H1 (cell line): Measurements from ENCODE around the gene DCBLD1. TPM values are rescaled to one million over a fixed set of nuclear protein-coding genes. Genes with fewer than 3 reads are reported as not detected.

Experiments used
- CTCF ChIA-PET: fragments of 300-600 bp; sonication (Branson Sonifier 250); formaldehyde crosslinking; loops from one replicate; lab custom pipeline; 2021; ENCODE audit not compliant: partially characterized antibody; lab: Charles Lee
- POLR2A ChIA-PET: fragments of 300-600 bp; sonication (Branson Sonifier 250); formaldehyde crosslinking; loops from one replicate; lab custom pipeline; 2021; ENCODE audit warnings: inconsistent platforms; ENCODE audit not compliant: partially characterized antibody; lab: Charles Lee
- DNase-seq, 2 experiments: peaks; one replicate each; pipeline versions ENCODE4 v3.0.0 to v3.0.0-alpha.2; 2010 to 2022; ENCODE audit warnings: low spot score in 2 of 2, low read depth in 1 of 2, mixed read lengths in 1 of 2
- FAIRE-seq: peaks from 2 replicates; lab custom pipeline; 2011; peaks lifted over from hg19 to GRCh38; lab: Jason Lieb, UNC
- H2AFZ ChIP-seq: 2 replicates; pipeline ENCODE4 v1.8.1; 2012; ENCODE audit warnings: low read length, inconsistent platforms
- H2AK5ac ChIP-seq: 2 replicates; pipeline ENCODE4 v1.6.1; 2013; ENCODE audit warnings: low read depth, low read length
- H2BK120ac ChIP-seq: replicated peaks from 2 replicates; pipeline ENCODE3; 2013; ENCODE audit warnings: low read depth, low read length, inconsistent platforms
- H2BK12ac ChIP-seq: 2 replicates; pipeline ENCODE4 v1.6.1; 2013; ENCODE audit warnings: low read depth, low read length
- H2BK15ac ChIP-seq: 2 replicates; pipeline ENCODE4 v1.6.1; 2013; ENCODE audit warnings: low read length
- H2BK20ac ChIP-seq: 2 replicates; pipeline ENCODE4 v1.6.1; 2013; ENCODE audit warnings: low read length
- H2BK5ac ChIP-seq: 2 replicates; pipeline ENCODE4 v1.6.1; 2013; ENCODE audit warnings: low read depth, low read length
- H3K14ac ChIP-seq: 2 replicates; pipeline ENCODE4 v1.6.1; 2013; ENCODE audit warnings: inconsistent platforms; ENCODE audit not compliant: insufficient read length
- H3K18ac ChIP-seq: 2 replicates; pipeline ENCODE4 v1.6.1; 2013; ENCODE audit warnings: low read length; ENCODE audit errors: extremely low read depth
- H3K23ac ChIP-seq: 2 replicates; pipeline ENCODE4 v1.6.1; 2013; ENCODE audit warnings: inconsistent platforms; ENCODE audit not compliant: insufficient read length
- H3K23me2 ChIP-seq: 2 replicates; pipeline ENCODE4 v1.6.1; 2013; ENCODE audit warnings: low read depth, low read length
- H3K27ac ChIP-seq: 2 replicates; pipeline ENCODE4 v1.6.1; 2011; ENCODE audit warnings: low read depth, low read length, inconsistent platforms
- H3K27me3 ChIP-seq, 4 experiments: replicated peaks in 1 of 4; 1 replicate in 1 of 4; 2 replicates in 3 of 4; pipeline versions ENCODE4 v1.6.1 to v1.8.1; 2011 to 2013; ENCODE audit warnings: low read length in 3 of 4, mild to moderate bottlenecking in 3 of 4, inconsistent platforms in 2 of 4, mixed read lengths in 2 of 4, moderate library complexity in 1 of 4; ENCODE audit not compliant: control insufficient read depth in 3 of 4, insufficient read depth in 3 of 4; ENCODE audit errors: extremely low read depth in 1 of 4
- H3K36me3 ChIP-seq, 4 experiments: 2 replicates each; pipeline versions ENCODE4 v1.6.1 to v1.8.1; 2011 to 2013; ENCODE audit warnings: mild to moderate bottlenecking in 4 of 4, low read length in 3 of 4, moderate library complexity in 2 of 4, control low read depth in 1 of 4, inconsistent platforms in 1 of 4; ENCODE audit not compliant: insufficient read depth in 4 of 4, control insufficient read depth in 2 of 4
- H3K4ac ChIP-seq: replicated peaks from 2 replicates; pipeline ENCODE3; 2013; ENCODE audit warnings: low read length, low read depth, mixed read lengths, inconsistent platforms; ENCODE audit not compliant: insufficient read length
- H3K4me1 ChIP-seq, 4 experiments: replicated peaks in 1 of 4; 1 replicate in 1 of 4; 2 replicates in 3 of 4; pipeline versions ENCODE4 v1.6.1 to v1.8.1; 2011 to 2013; ENCODE audit warnings: low read length in 3 of 4, inconsistent platforms in 2 of 4, mixed read lengths in 1 of 4; ENCODE audit not compliant: insufficient read depth in 4 of 4, control insufficient read depth in 3 of 4
- H3K4me2 ChIP-seq, 2 experiments: 2 replicates each; pipeline versions ENCODE4 v1.6.1 to v1.8.1; 2011 to 2013; ENCODE audit warnings: low read depth in 2 of 2, low read length in 2 of 2, control low read depth in 1 of 2, inconsistent platforms in 1 of 2, mild to moderate bottlenecking in 1 of 2; ENCODE audit not compliant: insufficient read depth in 1 of 2
- H3K4me3 ChIP-seq, 4 experiments: fragments of 200-600, 300-600 bp in 1 of 4; sonication (generic), shearing (Covaris generic), sonication (Bioruptor Twin) in 1 of 4; 2 replicates each; pipeline versions ENCODE4 v1.5.1 to v1.8.1; 2011 to 2016; ENCODE audit warnings: low read length in 4 of 4, low read depth in 3 of 4, control low read depth in 2 of 4, inconsistent platforms in 2 of 4, mild to moderate bottlenecking in 2 of 4, mixed read lengths in 1 of 4, moderate library complexity in 1 of 4; ENCODE audit not compliant: insufficient read depth in 2 of 4; ENCODE audit errors: extremely low read depth in 1 of 4
- H3K56ac ChIP-seq: replicated peaks from 2 replicates; pipeline ENCODE3; 2013; ENCODE audit warnings: low read depth, mild to moderate bottlenecking, mixed read lengths, low read length, inconsistent platforms; ENCODE audit not compliant: insufficient read length
- H3K79me1 ChIP-seq: 2 replicates; pipeline ENCODE4 v1.6.1; 2013; ENCODE audit warnings: low read depth, low read length, control low read depth
- H3K79me2 ChIP-seq, 2 experiments: 2 replicates each; pipeline versions ENCODE4 v1.6.1 to v1.8.1; 2012 to 2013; ENCODE audit warnings: low read length in 2 of 2, mild to moderate bottlenecking in 2 of 2, inconsistent platforms in 1 of 2; ENCODE audit not compliant: insufficient read depth in 2 of 2, control insufficient read depth in 1 of 2
- H3K9ac ChIP-seq, 4 experiments: replicated peaks in 1 of 4; 1 replicate in 1 of 4; 2 replicates in 3 of 4; pipeline versions ENCODE4 v1.6.1 to v1.8.1; 2011 to 2013; ENCODE audit warnings: low read depth in 3 of 4, low read length in 3 of 4, control low read depth in 2 of 4, mild to moderate bottlenecking in 2 of 4, moderate library complexity in 2 of 4, inconsistent platforms in 1 of 4; ENCODE audit errors: extremely low read depth in 1 of 4
- H3K9me3 ChIP-seq, 2 experiments: 2 replicates each; pipeline versions ENCODE4 v1.6.1 to v1.8.1; 2012 to 2013; ENCODE audit warnings: mild to moderate bottlenecking in 2 of 2, moderate library complexity in 2 of 2, control low read depth in 1 of 2, inconsistent platforms in 1 of 2, low read depth in 1 of 2, low read length in 1 of 2, mixed read lengths in 1 of 2; ENCODE audit not compliant: insufficient read depth in 2 of 2
- H4K20me1 ChIP-seq, 2 experiments: replicated peaks in 1 of 2; 2 replicates each; pipeline versions ENCODE3 to v1.8.1; 2011 to 2013; ENCODE audit warnings: inconsistent platforms in 2 of 2, low read length in 2 of 2, mild to moderate bottlenecking in 1 of 2; ENCODE audit not compliant: insufficient read depth in 2 of 2, control insufficient read depth in 1 of 2
- H4K5ac ChIP-seq: 2 replicates; pipeline ENCODE4 v1.6.1; 2013; ENCODE audit warnings: low read length, low read depth, mixed read lengths, inconsistent platforms; ENCODE audit not compliant: insufficient read length
- H4K8ac ChIP-seq: 2 replicates; pipeline ENCODE4 v1.8.0; 2013; ENCODE audit warnings: mild to moderate bottlenecking, moderate library complexity, low read length, inconsistent platforms; ENCODE audit not compliant: insufficient read depth; ENCODE audit errors: extremely low read depth
- H4K91ac ChIP-seq: replicated peaks from 2 replicates; pipeline ENCODE3; 2013; ENCODE audit warnings: low read length, mixed read lengths, inconsistent platforms; ENCODE audit not compliant: insufficient read length
- ATF2 ChIP-seq: IDR thresholded peaks from 2 replicates; pipeline ENCODE4 v1.6.1; 2012; ENCODE audit warnings: low read length, inconsistent platforms
- CREB1 ChIP-seq: IDR thresholded peaks from 2 replicates; pipeline ENCODE4 v1.6.1; 2012; ENCODE audit warnings: inconsistent platforms
- EGR1 ChIP-seq: IDR thresholded peaks from 2 replicates; pipeline ENCODE4 v1.6.1; 2011; ENCODE audit warnings: low read depth, low read length, borderline replicate concordance
- EZH2 ChIP-seq: fragments of 200-600 bp; sonication (generic); IDR thresholded peaks from 2 replicates; pipeline ENCODE4 v1.7.1; 2012; ENCODE audit warnings: low read depth, mild to moderate bottlenecking, moderate library complexity, low read length, inconsistent platforms; ENCODE audit not compliant: severe bottlenecking
- JUN ChIP-seq: IDR thresholded peaks from 2 replicates; pipeline ENCODE4 v1.6.1; 2011; ENCODE audit warnings: low read depth, mild to moderate bottlenecking, improper control_type of control experiment, low read length
- NRF1 ChIP-seq: IDR thresholded peaks from 2 replicates; pipeline ENCODE4 v1.6.1; 2011; ENCODE audit warnings: mild to moderate bottlenecking, low read depth, low read length, improper control_type of control experiment
- POLR2AphosphoS5 ChIP-seq: IDR thresholded peaks from 2 replicates; pipeline ENCODE4 v1.6.1; 2011; ENCODE audit warnings: low read depth, low read length
- RBBP5 ChIP-seq: IDR thresholded peaks from 2 replicates; pipeline ENCODE4 v1.7.1; 2012; ENCODE audit warnings: low read depth, mild to moderate bottlenecking, inconsistent platforms, low read length, moderate library complexity, borderline replicate concordance
- RXRA ChIP-seq: IDR thresholded peaks from 2 replicates; pipeline ENCODE4 v1.6.1; 2011; ENCODE audit warnings: low read depth, mild to moderate bottlenecking, low read length, moderate library complexity; ENCODE audit not compliant: insufficient read depth
- SIN3A ChIP-seq, 2 experiments: IDR thresholded peaks in 1 of 2; conservative IDR thresholded peaks in 1 of 2; 2 replicates each; pipeline ENCODE4 v1.6.1; 2011 to 2012; ENCODE audit warnings: low read length in 2 of 2, improper control_type of control experiment in 1 of 2, low read depth in 1 of 2, mild to moderate bottlenecking in 1 of 2
- SP2 ChIP-seq: IDR thresholded peaks from 2 replicates; pipeline ENCODE4 v1.6.1; 2012; ENCODE audit warnings: mild to moderate bottlenecking, low read length, inconsistent platforms
- SRF ChIP-seq: IDR thresholded peaks from 2 replicates; pipeline ENCODE4 v1.6.1; 2011; ENCODE audit warnings: mild to moderate bottlenecking, low read depth, low read length, moderate library complexity
- SUZ12 ChIP-seq: fragments of 200-600 bp; sonication (generic); IDR thresholded peaks from 2 replicates; pipeline ENCODE4 v1.6.1; 2012; ENCODE audit warnings: mild to moderate bottlenecking, inconsistent platforms, low read length, moderate library complexity, mixed read lengths
- WGBS, 2 experiments: shearing (Covaris generic) in 1 of 2; methylation state at CpG; one replicate each; pipeline versions ENCODE4 v1.1.6 to v1.1.7; 2013 to 2015; ENCODE audit warnings: low lambda C conversion rate in 2 of 2, mixed read lengths in 2 of 2, inconsistent platforms in 1 of 2, low coverage in 1 of 2, missing lambda C conversion rate in 1 of 2; ENCODE audit not compliant: insufficient replicate concordance in 2 of 2, insufficient coverage in 1 of 2, insufficient read length in 1 of 2; ENCODE audit errors: extremely low coverage in 1 of 2, missing lambda C conversion rate in 1 of 2; 5-methylcytosine and 5-hydroxymethylcytosine counted together
- polyA plus RNA-seq, 7 experiments: library from polyadenylated mRNA; depleted of rRNA in 3 of 7; stranded (reverse) in 5 of 7; unstranded in 2 of 7; fragments of >200 nt in 5 of 7; fragments of 200-250 nt in 2 of 7; gene quantifications; 1 replicate in 5 of 7; 2 replicates in 1 of 7; 4 replicates in 1 of 7; pipeline versions ENCODE4 v1.2.1 to v1.2.3, GENCODE V29; 2011 to 2013; ENCODE audit warnings: missing spikeins in 2 of 7, mixed read lengths in 2 of 7
- total RNA-seq: library from RNA; stranded (reverse); fragmentation: NEBNext Ultra II Directional; extraction: Animal tissue kit (Norgen Biotek cat#: 25700); gene quantifications from 2 replicates; pipeline ENCODE4 v1.2.1, GENCODE V29; 2021

The DCBLD1 gene
- total and polyA plus RNA-seq, 2 of the 8 experiments (the other 6 are each of a cell fraction or from before 2014, with no cell fraction given) = 3.9 to 11.2 TPM

- Histone ChIP-seq H2AFZ (no peak overlapping the region), H2BK12ac (no peak overlapping the region), H3K27ac (no peak overlapping the region), H3K56ac (no peak overlapping the region), H3K9ac (no peak overlapping the region), H4K91ac (no peak overlapping the region), H3K4me3 (no peak overlapping the region), H2BK5ac (no peak overlapping the region), H2BK15ac (no peak overlapping the region), H3K18ac (no peak overlapping the region), H3K4me1 (peaks cover 0 to 5% (median 3%) of the 10 kb centered on the region in 4 experiments; a peak in 5 of 7 replicates), H2AK5ac (no peak overlapping the region), H4K5ac (no peak overlapping the region), H3K4me2 (no peak overlapping the region), H4K8ac (no peak overlapping the region), H3K36me3 (peaks cover 0 to 3% (median 0%) of the 10 kb centered on the region in 4 experiments; a peak in 1 of 8 replicates), H2BK20ac (no peak overlapping the region), H3K79me2 (no peaks in the 10 kb centered on the region), H3K27me3 (no peaks in the 10 kb centered on the region; a peak in 1 of 7 replicates), H3K4ac (no peak overlapping the region), H3K79me1 (no peaks in the 10 kb centered on the region), H3K23ac (no peak overlapping the region), H3K23me2 (no peaks in the 10 kb centered on the region), H4K20me1 (peaks cover 0 to 2% of the 10 kb centered on the region in 2 experiments), H2BK120ac (no peak overlapping the region), H3K9me3 (no peaks in the 10 kb centered on the region), H3K14ac (no peak overlapping the region)
- ChIA-PET POLR2A (interaction anchor here (0.8 kb wide), 1 partner anchor 61 kb away, joined by 3 read pairs; no protein-coding TSS in a partner anchor), CTCF (interaction anchor here (0.9 to 2.7 kb wide), 4 partner anchors 12 to 96 kb away, joined by 3 to 8 read pairs (median 4); no protein-coding TSS in a partner anchor)
- WGBS, 2 experiments = 88% methylated on average over 3 of the region's 3 CpGs; no CpG with 5 or more reads in 1 of the 2 experiments
- DNase-seq (no peak), FAIRE-seq (no peak)
- TF ChIP-seq POLR2AphosphoS5 (no peak), SP2 (no peak), CREB1 (no peak), RBBP5 (no peak), RXRA (no peak), SIN3A (conservative IDR thresholded peaks at IDR 0.05 in 1 of 2, IDR thresholded peaks at IDR 0.05 in 1 of 2; ENCODE audit: low read depth in 1 of 2, low read length in 2 of 2) (no peak), JUN (no peak), SRF (no peak), NRF1 (no peak), EGR1 (no peak), ATF2 (no peak), SUZ12 (no peak), EZH2 (no peak)
Measured at GRCh38 chr6:117544716-117545115, 62.2 kb downstream of the DCBLD1 start.
